GM18870 (cell line): ENCODE data around the gene FAM131B.

Source experiments
- ATAC-seq: cut with Tn5 transposase; IDR thresholded peaks from one replicate; pipeline ENCODE4 v1.9.1; 2021; ENCODE audit warnings: moderate library complexity; ENCODE audit not compliant: unreplicated experiment

Gene FAM131B

GRCh38 chr7:143325240-143325639 lies 37.3 kb downstream of the FAM131B start:
- ATAC-seq: no peak

GRCh38 chr7:143323653-143324052 lies 38.9 kb downstream of the FAM131B start:
- no peak for ATAC-seq

GRCh38 chr7:143322760-143323633 lies 39.5 kb downstream of the FAM131B start:
- ATAC-seq: no peak

- no peak for ATAC-seq
Measured at GRCh38 chr7:143321734-143322133, 40.8 kb downstream of the FAM131B start.

GRCh38 chr7:143321242-143321641 lies 41.3 kb downstream of the FAM131B start:
- no peak for ATAC-seq

GRCh38 chr7:143320620-143321019 lies 41.9 kb downstream of the FAM131B start:
- ATAC-seq: no peak

- no peak for ATAC-seq
Measured at GRCh38 chr7:143318661-143319060, 43.9 kb downstream of the FAM131B start.

GRCh38 chr7:143316492-143316891 lies 46.0 kb downstream of the FAM131B start:
- ATAC-seq: no peak

- no peak for ATAC-seq
Measured at GRCh38 chr7:143315776-143316175, 46.7 kb downstream of the FAM131B start, which contains the start of gene CLCN1. TSS of gene CLCN1 (plus strand) at chr7:143316111. CDS start at chr7:143316213, 102 bp downstream.

GRCh38 chr7:143314127-143314526 lies 48.4 kb downstream of the FAM131B start:
- no peak for ATAC-seq

- no peak for ATAC-seq
Measured at GRCh38 chr7:143308632-143309031, 53.9 kb downstream of the FAM131B start.

- ATAC-seq: no peak
Measured at GRCh38 chr7:143305423-143306070, 57.0 kb downstream of the FAM131B start.

GRCh38 chr7:143304938-143305337 lies 57.6 kb downstream of the FAM131B start:
- no peak for ATAC-seq

GRCh38 chr7:143303733-143304132 lies 58.8 kb downstream of the FAM131B start:
- ATAC-seq: no peak
